SK-N-SH treated with all-trans-retinoic acid at 6 μM for 48 hours (cell line): ENCODE data around the gene ZFAND3.

Source experiments
- ATAC-seq: fragments of 200-7000 bp; cut with Tn5 transposase; 3 replicates; pipeline ENCODE4 v1.9.1; 2020; ENCODE audit warnings: mild to moderate bottlenecking, moderate library complexity
- ARNTL ChIP-seq: fragments of 450-650 bp; formaldehyde crosslinking; IDR thresholded peaks from 2 replicates; pipeline ENCODE4 v1.5.0; 2020; ENCODE audit warnings: low read depth, mild to moderate bottlenecking, moderate library complexity, borderline replicate concordance
- BACH2 ChIP-seq: fragments of 250-450 bp; sonication (Bioruptor Pico); IDR thresholded peaks from 2 replicates; pipeline ENCODE4 v1.9.0; 2021; ENCODE audit warnings: mild to moderate bottlenecking, borderline replicate concordance
- CREB5 ChIP-seq: fragments of 250-450 bp; sonication (Bioruptor Pico); IDR thresholded peaks from 2 replicates; pipeline ENCODE4 v1.5.1; 2020; ENCODE audit warnings: low read depth, mild to moderate bottlenecking, moderate library complexity
- CSDC2 ChIP-seq: fragments of 250-450 bp; sonication (Bioruptor Pico); IDR thresholded peaks from 2 replicates; pipeline ENCODE4 v1.5.0; 2020; ENCODE audit warnings: mild to moderate bottlenecking, moderate library complexity
- ESRRG ChIP-seq: fragments of 250-450 bp; sonication (Bioruptor Pico); IDR thresholded peaks from 2 replicates; pipeline ENCODE4 v1.6.1; 2021; ENCODE audit warnings: mild to moderate bottlenecking
- GLIS3 ChIP-seq: fragments of 250-450 bp; sonication (Bioruptor Pico); IDR thresholded peaks from 2 replicates; pipeline ENCODE4 v1.5.0; 2020; ENCODE audit warnings: mild to moderate bottlenecking, moderate library complexity
- OSR1 ChIP-seq: fragments of 250-450 bp; sonication (Bioruptor Pico); IDR thresholded peaks from 2 replicates; pipeline ENCODE4 v1.8.0; 2022; ENCODE audit warnings: moderate library complexity, mild to moderate bottlenecking, inconsistent platforms
- POU6F1 ChIP-seq: fragments of 250-450 bp; sonication (Bioruptor Pico); IDR thresholded peaks from 2 replicates; pipeline ENCODE4 v1.8.0; 2021; ENCODE audit warnings: low read depth, mild to moderate bottlenecking, moderate library complexity, borderline replicate concordance
- PPARA ChIP-seq: fragments of 250-450 bp; sonication (Bioruptor Pico); IDR thresholded peaks from 2 replicates; pipeline ENCODE4 v1.5.0; 2020; ENCODE audit warnings: mild to moderate bottlenecking, borderline replicate concordance
- RARB ChIP-seq: fragments of 250-450 bp; sonication (Bioruptor Pico); IDR thresholded peaks from 2 replicates; pipeline ENCODE4 v1.8.0; 2021; ENCODE audit warnings: mild to moderate bottlenecking, moderate library complexity
- SNAI2 ChIP-seq: fragments of 250-450 bp; sonication (Bioruptor Pico); IDR thresholded peaks from 2 replicates; pipeline ENCODE4 v1.5.0; 2020; ENCODE audit warnings: mild to moderate bottlenecking, moderate library complexity
- TCF4 ChIP-seq: fragments of 250-450 bp; sonication (Bioruptor Pico); IDR thresholded peaks from 2 replicates; pipeline ENCODE4 v1.8.0; 2021; ENCODE audit warnings: mild to moderate bottlenecking, moderate library complexity, borderline replicate concordance
- TOX ChIP-seq: fragments of 250-450 bp; sonication (Bioruptor Pico); IDR thresholded peaks from 2 replicates; pipeline ENCODE4 v1.8.0; 2021; ENCODE audit warnings: mild to moderate bottlenecking, moderate library complexity, borderline replicate concordance
- ZC3H10 ChIP-seq: fragments of 250-450 bp; sonication (Bioruptor Pico); IDR thresholded peaks from 2 replicates; pipeline ENCODE4 v1.5.1; 2021; ENCODE audit warnings: mild to moderate bottlenecking, moderate library complexity
- ZFP3 ChIP-seq: fragments of 250-450 bp; sonication (Bioruptor Pico); IDR thresholded peaks from 2 replicates; pipeline ENCODE4 v1.5.0; 2020; ENCODE audit warnings: mild to moderate bottlenecking, moderate library complexity
- ZFP30 ChIP-seq: fragments of 450-650 bp; formaldehyde crosslinking; IDR thresholded peaks from 2 replicates; pipeline ENCODE4 v1.5.0; 2022; ENCODE audit warnings: mild to moderate bottlenecking, moderate library complexity
- ZNF565 ChIP-seq: fragments of 450-650 bp; formaldehyde crosslinking; conservative IDR thresholded peaks from 2 replicates; pipeline ENCODE4 v1.5.0; 2020; ENCODE audit warnings: low read depth, mild to moderate bottlenecking, moderate library complexity
- ZNF70 ChIP-seq: fragments of 450-650 bp; formaldehyde crosslinking; IDR thresholded peaks from 2 replicates; pipeline ENCODE4 v1.5.0; 2020; ENCODE audit warnings: mild to moderate bottlenecking, moderate library complexity
- ZNF8 ChIP-seq: fragments of 450-650 bp; formaldehyde crosslinking; IDR thresholded peaks from 2 replicates; pipeline ENCODE4 v1.5.0; 2020; ENCODE audit warnings: mild to moderate bottlenecking, moderate library complexity
- TF ChIP-seq, protein P1 (sequence below): fragments of 250-450 bp; sonication (Bioruptor Pico); IDR thresholded peaks from 2 replicates; pipeline ENCODE4 v1.5.1; 2021; ENCODE audit warnings: mild to moderate bottlenecking, moderate library complexity
- TF ChIP-seq, protein P2 (sequence below): fragments of 250-450 bp; sonication (Bioruptor Pico); IDR thresholded peaks from 2 replicates; pipeline ENCODE4 v1.5.0; 2020; ENCODE audit warnings: mild to moderate bottlenecking, moderate library complexity

ZFAND3 gene

DNA sequence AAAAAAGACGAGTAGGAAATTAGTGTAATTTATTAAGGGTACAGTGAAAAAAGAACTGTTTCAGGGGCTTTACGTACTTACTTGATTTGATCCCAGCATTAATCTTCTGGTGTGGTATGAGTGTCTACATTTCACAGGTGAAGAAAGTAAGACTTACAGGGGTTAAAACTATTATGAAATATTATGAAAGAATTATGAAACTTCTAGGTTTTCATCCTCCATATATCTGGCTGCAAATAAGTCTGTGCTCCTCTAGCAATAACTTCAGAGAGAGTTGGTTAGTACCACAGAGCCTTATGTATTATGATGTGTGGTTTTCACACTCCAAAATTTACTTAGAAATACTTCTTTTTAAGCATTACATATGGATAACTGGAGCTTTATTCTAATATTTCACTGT is 41.9 kb downstream of the ZFAND3 start:
- TF ChIP-seq, protein P1, sequence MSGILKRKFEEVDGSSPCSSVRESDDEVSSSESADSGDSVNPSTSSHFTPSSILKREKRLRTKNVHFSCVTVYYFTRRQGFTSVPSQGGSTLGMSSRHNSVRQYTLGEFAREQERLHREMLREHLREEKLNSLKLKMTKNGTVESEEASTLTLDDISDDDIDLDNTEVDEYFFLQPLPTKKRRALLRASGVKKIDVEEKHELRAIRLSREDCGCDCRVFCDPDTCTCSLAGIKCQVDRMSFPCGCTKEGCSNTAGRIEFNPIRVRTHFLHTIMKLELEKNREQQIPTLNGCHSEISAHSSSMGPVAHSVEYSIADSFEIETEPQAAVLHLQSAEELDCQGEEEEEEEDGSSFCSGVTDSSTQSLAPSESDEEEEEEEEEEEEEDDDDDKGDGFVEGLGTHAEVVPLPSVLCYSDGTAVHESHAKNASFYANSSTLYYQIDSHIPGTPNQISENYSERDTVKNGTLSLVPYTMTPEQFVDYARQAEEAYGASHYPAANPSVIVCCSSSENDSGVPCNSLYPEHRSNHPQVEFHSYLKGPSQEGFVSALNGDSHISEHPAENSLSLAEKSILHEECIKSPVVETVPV: no peak
- TF ChIP-seq ZNF565 (no peak), ZFP3 (CRISPR knock-in tag) (no peak), POU6F1 (CRISPR knock-in tag) (no peak), ZNF8 (CRISPR knock-in tag) (no peak), ESRRG (CRISPR knock-in tag) (no peak)
- TF ChIP-seq, protein P2, sequence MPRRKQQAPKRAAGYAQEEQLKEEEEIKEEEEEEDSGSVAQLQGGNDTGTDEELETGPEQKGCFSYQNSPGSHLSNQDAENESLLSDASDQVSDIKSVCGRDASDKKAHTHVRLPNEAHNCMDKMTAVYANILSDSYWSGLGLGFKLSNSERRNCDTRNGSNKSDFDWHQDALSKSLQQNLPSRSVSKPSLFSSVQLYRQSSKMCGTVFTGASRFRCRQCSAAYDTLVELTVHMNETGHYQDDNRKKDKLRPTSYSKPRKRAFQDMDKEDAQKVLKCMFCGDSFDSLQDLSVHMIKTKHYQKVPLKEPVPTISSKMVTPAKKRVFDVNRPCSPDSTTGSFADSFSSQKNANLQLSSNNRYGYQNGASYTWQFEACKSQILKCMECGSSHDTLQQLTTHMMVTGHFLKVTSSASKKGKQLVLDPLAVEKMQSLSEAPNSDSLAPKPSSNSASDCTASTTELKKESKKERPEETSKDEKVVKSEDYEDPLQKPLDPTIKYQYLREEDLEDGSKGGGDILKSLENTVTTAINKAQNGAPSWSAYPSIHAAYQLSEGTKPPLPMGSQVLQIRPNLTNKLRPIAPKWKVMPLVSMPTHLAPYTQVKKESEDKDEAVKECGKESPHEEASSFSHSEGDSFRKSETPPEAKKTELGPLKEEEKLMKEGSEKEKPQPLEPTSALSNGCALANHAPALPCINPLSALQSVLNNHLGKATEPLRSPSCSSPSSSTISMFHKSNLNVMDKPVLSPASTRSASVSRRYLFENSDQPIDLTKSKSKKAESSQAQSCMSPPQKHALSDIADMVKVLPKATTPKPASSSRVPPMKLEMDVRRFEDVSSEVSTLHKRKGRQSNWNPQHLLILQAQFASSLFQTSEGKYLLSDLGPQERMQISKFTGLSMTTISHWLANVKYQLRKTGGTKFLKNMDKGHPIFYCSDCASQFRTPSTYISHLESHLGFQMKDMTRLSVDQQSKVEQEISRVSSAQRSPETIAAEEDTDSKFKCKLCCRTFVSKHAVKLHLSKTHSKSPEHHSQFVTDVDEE: no peak
- no peak for ATAC-seq

DNA sequence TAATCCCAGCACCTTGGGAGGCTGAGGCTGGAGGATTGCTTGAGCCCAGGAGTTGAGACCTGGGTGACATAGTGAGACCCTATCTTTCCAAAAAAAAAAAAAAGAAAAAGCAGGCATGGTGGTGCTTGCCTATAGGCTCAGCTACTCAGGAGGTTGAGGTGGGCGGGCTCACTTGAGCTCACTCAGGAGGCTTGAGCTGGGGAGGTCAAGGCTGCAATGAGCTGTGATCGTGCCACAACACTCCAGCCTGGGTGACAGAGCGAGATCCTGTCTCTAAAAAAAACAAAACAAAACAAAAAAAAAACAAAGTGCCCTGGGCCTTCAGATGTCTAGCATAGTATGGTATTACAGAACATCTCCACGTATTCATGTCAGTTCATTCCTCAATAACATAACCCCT is 42.9 kb downstream of the ZFAND3 start:
- no peak for ATAC-seq
- no peak for TF ChIP-seq SNAI2 (CRISPR knock-in tag)
- TF ChIP-seq ZFP30: no peak
- no peak for TF ChIP-seq ESRRG (CRISPR knock-in tag)
- TF ChIP-seq ZFP3 (CRISPR knock-in tag): no peak
- no peak for TF ChIP-seq ZNF565
- no peak for TF ChIP-seq PPARA (CRISPR knock-in tag)
- no peak for TF ChIP-seq TCF4 (CRISPR knock-in tag)
- TF ChIP-seq ZNF8 (CRISPR knock-in tag): no peak
- TF ChIP-seq, protein P2: no peak
- no peak for TF ChIP-seq GLIS3 (CRISPR knock-in tag)
- no peak for TF ChIP-seq ZC3H10
- TF ChIP-seq BACH2 (CRISPR knock-in tag): no peak
- no peak for TF ChIP-seq OSR1
- no peak for TF ChIP-seq ARNTL (CRISPR knock-in tag)
- TF ChIP-seq RARB (CRISPR knock-in tag): no peak
- TF ChIP-seq, all 23 proteins: peak for 0

DNA sequence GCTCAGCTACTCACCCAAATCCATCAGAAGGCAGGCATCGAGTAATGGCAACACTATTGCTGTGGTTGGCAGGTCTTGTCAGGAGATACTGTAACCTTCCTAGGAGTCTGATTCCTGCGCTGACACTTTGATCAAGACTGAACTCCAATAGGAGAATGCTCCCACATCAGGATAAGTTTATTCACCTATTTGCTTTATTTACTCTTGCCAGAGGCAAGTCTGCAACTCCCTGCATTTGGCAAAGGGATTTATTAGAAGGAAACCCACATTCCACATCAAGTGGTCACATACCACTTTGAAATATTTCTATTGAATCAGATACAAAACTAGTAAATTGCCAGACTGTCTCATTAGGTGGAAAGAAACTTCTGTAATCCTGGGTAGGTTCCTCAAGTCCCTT is 43.5 kb downstream of the ZFAND3 start:
- ATAC-seq: no peak; the same call in 2 of the 3 replicates
- TF ChIP-seq TCF4 (CRISPR knock-in tag) (no peak), ZFP30 (no peak), PPARA (CRISPR knock-in tag) (no peak), ZNF70 (CRISPR knock-in tag) (no peak), ZNF565 (no peak), POU6F1 (CRISPR knock-in tag) (no peak), BACH2 (CRISPR knock-in tag) (no peak), ZFP3 (CRISPR knock-in tag) (no peak), SNAI2 (CRISPR knock-in tag) (no peak), RARB (CRISPR knock-in tag) (no peak), CREB5 (CRISPR knock-in tag) (no peak), TOX (no peak), OSR1 (no peak), CSDC2 (CRISPR knock-in tag) (no peak)
- TF ChIP-seq, protein P1: no peak
